Daoy (cell line): Measurements from ENCODE around the gene PRRC2B. TPM values are rescaled to one million over a fixed set of nuclear protein-coding genes. Genes with fewer than 3 reads are reported as not detected.
"Not testable (repeated sequence)": the region's sequence is repeated elsewhere in the genome, so short reads cannot be mapped to it uniquely, and the experiment has no call there.

Experiments
- DNase-seq: peaks from one replicate; pipeline ENCODE4 v3.0.0-alpha.2; 2015; ENCODE audit warnings: low read depth
- total RNA-seq: library from RNA; depleted of rRNA; stranded (reverse); fragments of >200 nt; shearing (Covaris generic); gene quantifications from 2 replicates; pipeline ENCODE4 v1.2.3, GENCODE V29; 2014; rRNA removed

Gene PRRC2B
- total RNA-seq, 1 experiment from 2014 or later, result 54.0 TPM

GRCh38 chr9:131539223-131539923 lies 145.5 kb downstream of the PRRC2B start:
- DNase-seq, result no peak

DNA sequence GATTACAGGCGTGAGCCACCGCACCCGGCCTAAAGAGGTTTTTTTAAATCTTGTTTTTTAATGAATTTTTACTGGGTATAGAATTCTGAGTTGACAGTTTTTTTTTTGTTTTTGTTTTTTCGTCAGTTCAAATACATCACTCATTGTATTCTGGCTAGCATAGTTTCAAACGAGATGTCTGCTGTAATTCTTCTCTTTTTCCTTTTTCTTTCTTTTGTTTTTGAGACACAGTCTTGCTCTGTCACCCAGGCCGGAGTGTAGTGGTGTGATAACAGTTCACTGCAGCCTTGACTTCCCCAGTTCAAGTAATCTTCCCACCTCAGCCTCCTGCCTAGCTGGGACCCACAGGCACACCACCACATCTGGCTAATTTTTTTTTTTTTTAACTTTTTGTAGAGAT lies 149.3 kb downstream of the PRRC2B start:
- DNase-seq, result no peak

- no peak for DNase-seq
Observed at GRCh38 chr9:131545003-131545785, 151.3 kb downstream of the PRRC2B start, which contains the start of gene PRRT1B. Gene PRRT1B (plus strand): TSS chr9:131545523. CDS start chr9:131545616, 93 bp downstream.

DNA sequence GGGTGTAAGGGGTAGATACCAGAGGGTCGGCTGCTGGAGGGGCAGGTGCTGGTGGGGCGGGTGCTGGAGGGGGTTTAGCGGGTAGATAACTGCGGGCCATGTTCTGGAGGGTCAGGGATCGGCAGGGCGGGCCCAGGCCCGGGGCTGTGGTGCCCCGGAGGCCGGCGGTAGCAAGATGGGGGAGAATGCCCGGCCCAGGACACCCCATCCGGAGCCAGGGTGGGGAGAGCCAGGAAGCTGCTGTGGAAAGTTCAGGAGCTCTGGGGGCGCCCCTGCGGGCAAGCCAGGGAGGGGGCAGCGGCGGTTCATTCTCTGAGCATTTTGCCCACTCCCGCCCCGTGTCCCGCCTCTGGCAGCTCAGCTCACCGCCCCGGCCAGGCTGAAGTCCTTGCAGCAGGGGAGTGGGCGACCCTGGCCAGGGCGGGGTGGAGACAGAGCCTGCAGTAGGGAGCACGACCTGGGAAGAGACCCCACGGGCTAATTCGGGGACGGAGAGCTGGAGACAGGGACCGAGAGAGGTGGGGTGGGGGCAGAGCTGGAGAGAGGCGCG lies 152.0 kb downstream of the PRRC2B start:
- no peak for DNase-seq

GRCh38 chr9:131546336-131547084 lies 152.6 kb downstream of the PRRC2B start:
- DNase-seq, result peak; percentile 55

DNA sequence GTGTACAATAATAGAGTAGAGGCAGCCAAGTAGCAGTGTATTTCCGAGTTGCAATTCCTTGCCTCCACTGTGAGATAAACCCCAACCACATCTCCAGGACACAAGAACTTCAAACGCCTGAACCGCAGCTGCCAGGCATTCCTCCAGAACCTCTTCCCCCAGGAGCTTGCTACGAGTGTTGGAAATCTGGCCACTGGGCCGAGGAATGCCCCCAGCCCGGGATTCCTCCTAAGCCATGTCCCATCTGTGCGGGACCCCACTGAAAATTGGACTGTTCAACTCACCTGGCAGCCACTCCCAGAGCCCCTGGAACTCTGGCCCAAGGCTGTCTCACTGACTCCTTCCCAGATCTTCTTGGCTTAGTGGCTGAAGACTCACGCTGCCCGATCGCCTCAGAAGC lies 155.3 kb downstream of the PRRC2B start:
- not testable (repeated sequence) for DNase-seq

Other genes with a start within 250 kb of the PRRC2B start
- 0.51 and 0.71 TPM in 2 replicates for gene FAM78A, start 117.6 kb upstream of the PRRC2B start, total RNA-seq
- 5.4 and 7.1 TPM in 2 replicates for gene PLPP7, start 104.4 kb upstream of the PRRC2B start, total RNA-seq
- gene POMT1, start 108.8 kb downstream of the PRRC2B start, total RNA-seq, result 22.9 and 31.2 TPM in 2 replicates
- gene UCK1, start 137.2 kb downstream of the PRRC2B start, total RNA-seq, result 36.5 and 37.7 TPM in 2 replicates
- gene PRRT1B, start 151.4 kb downstream of the PRRC2B start, total RNA-seq, result not detected in 2 replicates